Activated CD4-positive, CD25-positive, alpha-beta regulatory T cell treated with anti-CD3 and anti-CD28 coated beads, Interleukin-2, amount 50 U/mL, for 72 hours (primary cell): ENCODE data around the gene PASD1.

Experiments used
- DNase-seq: peaks from one replicate; pipeline ENCODE4 v3.0.0; 2021

PASD1 gene

GRCh38 chrX:151702026-151702714 lies 138.7 kb downstream of the PASD1 start:
- no peak for DNase-seq

- no peak for DNase-seq
Measured at GRCh38 chrX:151702741-151703340, 139.4 kb downstream of the PASD1 start.

GRCh38 chrX:151703487-151703886 lies 140.0 kb downstream of the PASD1 start:
- DNase-seq, result no peak

- DNase-seq, result no peak
Measured at GRCh38 chrX:151704041-151704663, 140.7 kb downstream of the PASD1 start.

- DNase-seq, result no peak
Measured at GRCh38 chrX:151708821-151709220, 145.3 kb downstream of the PASD1 start.

GRCh38 chrX:151710457-151710856 lies 147.0 kb downstream of the PASD1 start:
- DNase-seq, result no peak

GRCh38 chrX:151711154-151711553 lies 147.7 kb downstream of the PASD1 start:
- DNase-seq, result no peak

- DNase-seq, result no peak
Measured at GRCh38 chrX:151711787-151712186, 148.3 kb downstream of the PASD1 start.

- DNase-seq, result no peak
Measured at GRCh38 chrX:151712253-151712652, 148.8 kb downstream of the PASD1 start.

- no peak for DNase-seq
Measured at GRCh38 chrX:151713849-151714248, 150.4 kb downstream of the PASD1 start.

GRCh38 chrX:151714362-151714761 lies 150.9 kb downstream of the PASD1 start:
- DNase-seq, result no peak

GRCh38 chrX:151715752-151716151 lies 152.3 kb downstream of the PASD1 start, which contains the start of gene FATE1:
FATE1 (plus strand) TSS chrX:151716035; CDS start chrX:151716120, 85 bp downstream.
- no peak for DNase-seq

- DNase-seq, result no peak
Measured at GRCh38 chrX:151722241-151722846, 158.9 kb downstream of the PASD1 start.

GRCh38 chrX:151723156-151723760 lies 159.8 kb downstream of the PASD1 start:
- DNase-seq, result no peak

GRCh38 chrX:151724563-151725337 lies 161.3 kb downstream of the PASD1 start:
- no peak for DNase-seq

- no peak for DNase-seq
Measured at GRCh38 chrX:151725338-151725614, 161.8 kb downstream of the PASD1 start.
